GM21737 (cell line): ENCODE measurements around the gene LTA.
"Not testable (repeated sequence)": the region's sequence is repeated elsewhere in the genome, so short reads cannot be mapped to it uniquely, and the experiment has no call there.

ENCODE experiments used
- ATAC-seq: cut with Tn5 transposase; IDR thresholded peaks from one replicate; pipeline ENCODE4 v1.9.1; 2021; ENCODE audit warnings: mild to moderate bottlenecking, moderate library complexity; ENCODE audit not compliant: unreplicated experiment

The LTA gene

GRCh38 chr6:31541658-31542521 is 30.2 kb upstream of the LTA start, which contains the start of gene DDX39B:
TSS of gene DDX39B (minus strand) at chr6:31542003. CDS start at chr6:31540532, 1,471 bp downstream.
- peak; percentile 62 for ATAC-seq

DNA sequence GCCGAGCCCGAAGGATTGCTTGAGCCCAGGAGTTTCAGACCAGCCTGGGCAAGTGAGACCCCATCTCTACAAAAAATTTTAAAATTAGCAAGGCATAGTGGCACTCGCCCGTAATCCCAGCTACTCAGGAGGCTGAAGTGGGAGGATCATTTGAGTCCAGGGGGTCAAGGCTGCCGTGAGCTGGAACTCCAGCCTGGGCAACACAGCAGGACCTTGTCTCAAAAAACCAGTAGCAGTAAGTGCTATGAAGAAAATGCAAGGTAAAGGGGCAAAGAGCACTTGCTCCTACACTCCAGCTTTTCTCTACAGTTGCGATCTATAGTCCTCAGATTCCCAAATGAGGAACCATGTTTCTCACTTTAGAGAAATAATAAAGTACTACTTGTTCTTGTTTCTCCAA is 28.4 kb upstream of the LTA start:
- ATAC-seq: no peak

- no peak for ATAC-seq
Observed at GRCh38 chr6:31544676-31545075, 27.4 kb upstream of the LTA start.

- no peak for ATAC-seq
Observed at GRCh38 chr6:31545291-31545690, 26.8 kb upstream of the LTA start.

GRCh38 chr6:31546339-31546957 is 25.6 kb upstream of the LTA start, which contains the start of gene ATP6V1G2:
TSS of gene ATP6V1G2 (minus strand) at chr6:31546608. CDS start at chr6:31546559, 49 bp downstream.
- ATAC-seq: peak; percentile 46

DNA sequence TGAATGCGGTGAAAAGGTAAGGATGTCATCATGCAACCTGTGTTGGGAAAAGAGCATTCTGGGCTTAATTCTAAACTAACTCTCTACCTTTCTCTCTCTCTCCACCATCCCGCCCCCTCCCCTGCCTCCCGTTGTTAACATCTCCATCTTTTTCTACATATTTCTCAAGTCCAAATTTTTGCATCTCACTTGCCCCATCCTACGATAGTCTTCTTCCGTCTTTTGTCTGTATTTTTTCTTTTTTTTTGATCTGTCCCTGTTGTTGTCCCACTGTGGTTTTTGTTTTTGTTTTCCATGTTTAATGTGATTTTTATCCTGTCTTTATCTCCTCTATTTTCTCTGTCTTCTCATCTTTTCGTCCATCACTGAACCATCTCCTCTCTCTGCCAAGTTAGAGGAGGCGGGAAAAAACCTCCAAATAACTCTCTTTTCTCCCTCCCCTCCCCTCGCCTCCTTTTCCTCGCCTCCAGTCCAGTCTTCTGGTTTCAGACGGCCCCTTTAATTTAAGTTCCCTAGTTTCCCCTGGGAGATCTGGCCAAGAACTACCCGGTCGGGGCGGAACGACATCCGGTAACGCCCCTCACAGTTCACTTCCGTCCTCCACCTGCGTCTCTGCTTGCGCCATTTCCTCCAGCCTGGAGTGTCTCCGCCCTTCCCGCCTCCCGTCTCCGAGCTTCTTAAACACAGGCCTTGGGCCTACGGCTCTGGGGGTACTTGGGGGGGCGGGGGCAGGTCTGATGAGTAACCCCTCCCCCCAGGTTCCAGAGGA is 24.9 kb upstream of the LTA start, which contains the start of gene NFKBIL1:
NFKBIL1 (plus strand) TSS at position 651 of the 769 bp plus-strand sequence; CDS start at position 738, 87 bp downstream.
- ATAC-seq: peak; percentile 52

DNA sequence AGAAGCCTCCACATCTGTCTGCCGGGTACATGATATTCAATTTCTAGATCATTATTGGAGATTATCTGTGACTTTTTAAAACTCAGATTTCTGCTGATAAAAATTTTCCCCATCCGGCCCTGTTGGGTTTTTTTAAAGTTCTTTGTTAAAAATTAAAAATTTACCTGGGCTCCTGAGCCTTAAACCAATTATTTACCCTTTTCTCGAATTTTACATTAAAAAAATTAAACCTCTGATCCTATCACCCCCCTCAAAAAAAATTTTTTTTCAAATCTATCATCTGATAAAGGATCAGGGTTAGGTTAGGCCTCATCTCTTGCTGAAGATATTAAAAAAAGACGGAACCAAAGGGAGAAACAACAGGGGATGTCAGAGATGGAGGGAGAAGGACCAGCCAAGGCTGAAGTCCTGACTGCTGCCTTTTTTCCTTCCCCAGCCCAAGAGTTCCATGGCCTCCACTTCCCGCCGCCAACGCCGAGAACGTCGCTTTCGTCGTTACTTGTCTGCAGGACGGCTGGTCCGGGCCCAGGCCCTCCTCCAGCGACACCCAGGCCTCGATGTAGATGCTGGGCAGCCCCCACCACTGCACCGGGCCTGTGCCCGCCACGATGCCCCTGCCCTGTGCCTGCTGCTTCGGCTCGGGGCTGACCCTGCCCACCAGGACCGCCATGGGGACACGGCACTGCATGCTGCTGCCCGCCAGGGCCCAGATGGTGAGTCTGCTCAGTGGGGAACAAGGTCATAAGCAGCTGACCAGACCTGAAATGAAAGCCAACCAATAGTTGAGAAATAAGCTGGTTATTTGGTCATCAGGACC is 24.2 kb upstream of the LTA start:
- no peak for ATAC-seq

DNA sequence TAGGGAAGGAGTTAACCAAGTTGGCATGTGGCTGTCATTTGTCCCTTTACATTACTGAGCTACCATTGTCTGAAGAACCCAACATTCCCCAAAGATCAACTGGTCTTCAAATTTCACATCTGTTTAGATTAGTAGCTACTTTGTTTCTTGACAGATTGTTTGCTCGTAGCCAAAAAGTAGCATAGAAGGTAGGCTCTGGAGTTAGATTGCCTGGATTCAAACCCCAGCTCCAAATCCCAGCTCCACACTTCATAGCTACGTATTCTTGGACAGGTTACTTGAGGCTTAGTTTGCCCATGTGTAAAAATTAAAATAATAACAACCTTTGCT is 23.6 kb upstream of the LTA start:
- no peak for ATAC-seq

GRCh38 chr6:31551371-31551770 is 20.7 kb upstream of the LTA start:
- not testable (repeated sequence) for ATAC-seq

DNA sequence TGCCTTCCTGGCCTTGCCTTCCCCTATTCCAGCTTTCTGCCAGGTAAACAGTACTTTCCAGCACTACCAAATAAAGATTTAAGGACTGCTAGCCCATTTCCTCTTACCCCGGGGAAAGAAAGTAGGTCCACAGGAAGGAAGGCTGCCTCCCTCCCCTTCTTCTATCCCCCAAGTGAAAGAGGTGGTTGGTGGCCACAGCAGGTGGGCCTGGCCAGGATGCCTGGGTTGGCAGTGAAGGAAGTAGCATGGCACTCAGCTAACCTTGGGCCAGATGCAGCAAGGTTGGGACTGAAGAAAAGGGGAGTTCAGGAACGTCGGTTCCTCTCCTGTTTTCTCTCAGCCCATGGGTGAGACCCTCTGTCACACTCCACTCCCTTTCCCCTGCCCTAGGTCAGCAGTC is 15.8 kb upstream of the LTA start:
- ATAC-seq: no peak

- ATAC-seq: no peak
Observed at GRCh38 chr6:31557443-31558317, 14.4 kb upstream of the LTA start.

GRCh38 chr6:31558318-31558625 is 13.8 kb upstream of the LTA start:
- ATAC-seq: no peak

GRCh38 chr6:31558631-31559500 is 13.2 kb upstream of the LTA start:
- no peak for ATAC-seq

DNA sequence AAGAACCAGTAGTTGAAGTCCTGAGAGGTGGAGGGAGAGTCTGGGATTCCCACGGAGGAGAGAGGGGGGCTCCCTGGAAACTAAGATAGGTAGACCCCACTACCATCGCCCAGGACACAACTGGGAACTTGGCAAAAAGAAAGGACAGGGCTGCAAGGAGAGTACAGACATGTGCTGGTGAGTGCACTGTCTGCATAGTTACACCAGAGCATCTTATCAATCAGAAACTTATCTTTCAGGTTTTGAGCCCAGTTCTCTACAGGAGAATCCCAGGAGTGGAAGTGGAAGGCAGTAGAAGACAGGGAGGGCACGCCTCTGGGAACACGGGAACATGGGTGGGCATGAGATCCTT is 12.5 kb upstream of the LTA start:
- peak; percentile 2 for ATAC-seq

DNA sequence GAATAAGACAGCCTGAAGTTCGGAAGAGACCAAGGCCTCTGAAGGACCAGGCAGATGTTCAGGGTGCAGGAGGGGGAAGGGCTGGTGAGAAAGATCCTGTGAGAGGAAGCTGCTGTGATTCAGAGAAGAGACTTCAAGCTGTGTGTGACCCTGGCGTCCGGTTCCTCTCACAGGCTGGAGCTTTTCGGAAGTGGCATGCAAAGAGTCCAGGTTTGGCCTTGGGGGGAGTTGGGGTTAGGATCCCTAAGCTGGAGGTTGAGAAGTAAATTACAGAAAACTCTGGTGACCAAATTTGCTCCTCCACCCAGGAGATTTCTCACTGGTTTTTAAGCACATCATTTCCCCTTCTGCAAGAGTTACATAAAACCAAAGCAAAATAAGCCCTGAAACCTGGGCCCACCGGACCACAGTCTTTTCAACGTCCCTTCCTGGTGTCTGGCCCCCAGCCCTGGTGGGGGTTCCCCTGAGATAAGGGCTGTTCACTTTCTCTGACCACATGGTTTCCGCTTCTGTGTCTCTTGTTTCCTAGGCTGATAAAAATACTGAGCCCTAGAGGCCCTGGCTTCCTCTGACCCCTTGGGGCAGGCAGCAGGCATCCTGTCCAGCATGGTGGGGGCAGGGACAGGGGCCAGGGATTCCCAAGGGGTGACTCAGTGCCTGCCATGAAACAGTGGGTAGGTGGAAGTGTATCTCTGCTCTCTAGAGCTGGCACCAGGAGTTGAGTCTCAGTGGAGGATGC is 12.0 kb upstream of the LTA start:
- peak; percentile 58 for ATAC-seq

DNA sequence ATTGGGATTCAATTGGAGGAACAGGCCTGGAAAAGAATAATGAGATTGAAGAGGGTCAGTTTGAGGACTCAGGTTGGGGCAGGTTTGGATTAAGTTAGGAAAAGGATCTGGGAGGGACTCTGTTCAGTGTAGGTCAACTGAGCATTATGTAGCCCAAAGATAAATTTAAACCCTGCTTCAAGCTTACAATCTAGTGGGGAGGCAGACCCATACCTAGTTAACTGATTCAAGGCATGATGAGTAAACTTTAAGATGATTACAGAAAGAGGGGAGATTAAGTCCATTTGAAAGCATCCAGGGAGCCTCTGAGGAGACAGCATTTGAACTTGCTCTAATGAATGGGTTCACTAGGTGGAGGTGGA is 11.4 kb upstream of the LTA start:
- ATAC-seq: no peak

- no peak for ATAC-seq
Observed at GRCh38 chr6:31567531-31568370, 4.3 kb upstream of the LTA start.
